SU-DHL-6 (cell line): ENCODE data around the gene KCNB1.
A peak's percentile ranks its signal among the peaks of the same experiment; 100 is the strongest.

Source experiments
- H2AFZ ChIP-seq: fragments of 200-600 bp; sonication (generic); 2 replicates; pipeline ENCODE4 v1.6.1; 2014; ENCODE audit warnings: low read depth, mild to moderate bottlenecking, moderate library complexity, mixed read lengths, antibody characterized with exemption, low read length; ENCODE audit not compliant: severe bottlenecking
- H3F3A ChIP-seq: fragments of 200-600 bp; shearing (Covaris generic); 2 replicates; pipeline ENCODE4 v1.6.0; 2016; ENCODE audit warnings: antibody characterized with exemption, mild to moderate bottlenecking; ENCODE audit not compliant: insufficient read depth
- H3K27ac ChIP-seq: fragments of 200-600 bp; sonication (generic); 2 replicates; pipeline ENCODE4 v1.5.1; 2016; ENCODE audit warnings: low read depth, mild to moderate bottlenecking, low read length, moderate library complexity, mixed read lengths
- H3K27me3 ChIP-seq: fragments of 200-600 bp; sonication (generic), shearing (Covaris generic); 2 replicates; pipeline ENCODE4 v1.6.0; 2014; ENCODE audit warnings: mild to moderate bottlenecking, low read length
- H3K36me3 ChIP-seq: fragments of 200-600 bp; sonication (generic); 2 replicates; pipeline ENCODE4 v1.6.1; 2014; ENCODE audit warnings: mild to moderate bottlenecking, low read length, mixed read lengths
- H3K4me2 ChIP-seq: fragments of 300-600, 200-600 bp; shearing (Covaris generic), sonication (generic); 2 replicates; pipeline ENCODE4 v1.6.0; 2014; ENCODE audit warnings: low read length, low read depth, mild to moderate bottlenecking; ENCODE audit not compliant: poor library complexity, severe bottlenecking
- H3K4me3 ChIP-seq: fragments of 200-600 bp; sonication (generic); 2 replicates; pipeline ENCODE4 v1.5.1; 2014; ENCODE audit warnings: antibody characterized with exemption, low read length, mild to moderate bottlenecking, mixed read lengths; ENCODE audit not compliant: insufficient read depth, poor library complexity, severe bottlenecking
- H3K79me2 ChIP-seq: fragments of 200-600 bp; sonication (generic); 2 replicates; pipeline ENCODE4 v1.6.1; 2014; ENCODE audit warnings: mild to moderate bottlenecking, low read length, moderate library complexity; ENCODE audit not compliant: insufficient read depth
- H3K9ac ChIP-seq: fragments of 200-600 bp; sonication (generic); 2 replicates; pipeline ENCODE4 v1.7.0; 2014; ENCODE audit warnings: mild to moderate bottlenecking, low read length
- H3K9me2 ChIP-seq: fragments of 200-600 bp; sonication (generic); replicated peaks from 2 replicates; pipeline ENCODE4 v1.6.1; 2014; ENCODE audit warnings: low read length; ENCODE audit not compliant: insufficient read depth
- H3K9me3 ChIP-seq: fragments of 200-600 bp; sonication (generic); 2 replicates; pipeline ENCODE4 v1.6.1; 2014; ENCODE audit warnings: low read length, mixed read lengths; ENCODE audit not compliant: insufficient read depth
- H4K20me1 ChIP-seq: fragments of 200-600 bp; sonication (generic); 2 replicates; pipeline ENCODE4 v1.6.1; 2014; ENCODE audit warnings: low read depth, mild to moderate bottlenecking, antibody characterized with exemption, low read length, moderate library complexity, mixed read lengths
- CTCF ChIP-seq: fragments of 200-600 bp; sonication (generic); IDR thresholded peaks from one replicate; pipeline ENCODE4 v1.5.1; 2017; ENCODE audit warnings: antibody characterized with exemption, mild to moderate bottlenecking, low read length, moderate library complexity; ENCODE audit not compliant: insufficient read depth, poor library complexity, severe bottlenecking
- EZH2phosphoT487 ChIP-seq: fragments of 200-600 bp; sonication (generic), shearing (Covaris generic); conservative IDR thresholded peaks from 2 replicates; pipeline ENCODE4 v1.6.1; 2018; ENCODE audit warnings: mild to moderate bottlenecking, antibody characterized with exemption, low read length, moderate library complexity, mixed read lengths

Gene KCNB1

DNA sequence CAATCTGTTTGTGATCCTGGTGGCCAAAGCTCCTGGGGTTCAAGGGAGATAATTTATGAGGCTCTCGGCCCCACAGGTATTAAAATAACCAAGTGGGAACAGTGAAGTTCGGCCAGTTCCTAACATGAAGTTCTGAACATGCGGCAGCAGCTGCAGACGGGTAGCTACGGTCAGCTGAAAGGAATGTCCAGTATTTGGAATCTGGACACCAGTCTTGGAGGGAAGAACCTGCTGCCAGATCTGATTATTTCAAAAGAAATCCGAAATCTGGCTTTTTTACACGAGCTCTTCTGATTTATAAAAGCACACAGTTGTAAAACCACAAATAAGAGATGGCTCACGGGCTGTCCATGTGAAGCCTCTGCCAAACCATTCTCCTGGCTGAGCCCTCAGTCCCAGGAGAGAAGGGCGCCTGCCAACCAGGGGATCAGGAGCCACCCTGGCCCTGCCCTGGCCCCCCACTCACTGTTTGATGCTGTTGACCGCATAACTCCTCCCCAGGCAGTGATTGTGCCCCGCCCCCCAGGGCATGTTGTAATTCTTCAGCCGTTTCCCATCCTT, 28.2 kb upstream of the KCNB1 start:
- no peaks in the 10 kb centered on the region for H4K20me1 ChIP-seq
- H3F3A ChIP-seq = no peaks in the 10 kb centered on the region
- H3K36me3 ChIP-seq = no peaks in the 10 kb centered on the region
- H3K79me2 ChIP-seq = no peaks in the 10 kb centered on the region
- H2AFZ ChIP-seq = no peak overlapping the region
- H3K9ac ChIP-seq = no peak overlapping the region
- H3K9me3 ChIP-seq = no peaks in the 10 kb centered on the region
- H3K27ac ChIP-seq = no peak overlapping the region
- H3K9me2 ChIP-seq = no peaks in the 10 kb centered on the region
- no peak overlapping the region for H3K4me2 ChIP-seq
- no peak overlapping the region for H3K4me3 ChIP-seq
- no peak for TF ChIP-seq EZH2phosphoT487
- no peaks in the 10 kb centered on the region for H3K27me3 ChIP-seq

DNA sequence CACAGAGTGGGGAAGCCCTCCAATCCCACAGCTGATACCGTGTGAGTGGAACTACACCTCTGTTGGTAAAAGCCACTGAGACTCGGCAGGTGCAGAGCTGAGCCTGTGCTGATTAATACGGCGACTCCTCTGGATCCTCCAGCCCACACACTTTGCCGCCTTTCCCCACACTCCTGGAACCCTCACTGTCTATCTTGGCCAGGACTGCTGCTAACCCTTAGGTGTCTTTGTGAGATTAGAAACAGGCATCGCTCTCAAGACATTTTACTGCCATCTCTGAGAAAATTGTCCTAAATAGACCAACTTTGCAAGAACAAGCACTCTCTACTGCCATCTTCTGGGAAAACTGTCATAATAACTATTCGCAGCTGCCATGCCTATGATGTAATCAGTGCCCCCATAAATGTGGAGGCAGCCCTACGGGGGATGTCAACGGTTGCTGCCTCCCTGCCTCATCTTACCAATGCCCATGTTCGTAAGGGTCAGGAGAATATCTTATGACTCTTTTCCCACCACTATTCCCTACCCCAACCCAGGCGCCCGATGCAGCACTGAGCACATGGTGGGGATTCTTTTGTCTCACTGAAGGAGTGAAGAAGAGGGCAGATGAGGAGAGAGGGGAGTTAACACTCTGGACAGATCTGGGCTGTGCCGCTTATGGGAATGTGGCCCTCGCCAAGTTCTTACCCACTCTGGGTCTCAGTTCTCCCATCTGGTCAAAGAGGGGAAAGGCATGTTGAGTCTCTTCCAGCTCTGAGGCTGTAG, 26.1 kb upstream of the KCNB1 start:
- no peak for TF ChIP-seq EZH2phosphoT487
- TF ChIP-seq CTCF = peak; percentile 47

GRCh38 chr20:49507741-49508434, 25.4 kb upstream of the KCNB1 start:
- TF ChIP-seq CTCF (no peak), EZH2phosphoT487 (no peak)
- no peaks in the 10 kb centered on the region for H3K9me3 ChIP-seq
- H3K9me2 ChIP-seq = no peaks in the 10 kb centered on the region
- no peaks in the 10 kb centered on the region for H3K36me3 ChIP-seq
- no peaks in the 10 kb centered on the region for H3K27me3 ChIP-seq
- H2AFZ ChIP-seq = no peak overlapping the region
- no peaks in the 10 kb centered on the region for H3K79me2 ChIP-seq
- H3K4me3 ChIP-seq = no peak overlapping the region
- H4K20me1 ChIP-seq = no peaks in the 10 kb centered on the region
- H3F3A ChIP-seq = no peaks in the 10 kb centered on the region
- H3K4me2 ChIP-seq = no peak overlapping the region
- no peak overlapping the region for H3K9ac ChIP-seq
- no peak overlapping the region for H3K27ac ChIP-seq

More for the DNA sequence above, 26.1 kb upstream of the KCNB1 start:
- H3K27ac ChIP-seq = no peak overlapping the region
- H3K9me2 ChIP-seq = no peaks in the 10 kb centered on the region
- no peak overlapping the region for H3K4me2 ChIP-seq
- H3K36me3 ChIP-seq = no peaks in the 10 kb centered on the region
- H3K79me2 ChIP-seq = no peaks in the 10 kb centered on the region
- H3K4me3 ChIP-seq = no peak overlapping the region
- H3K27me3 ChIP-seq = no peaks in the 10 kb centered on the region
- H3K9me3 ChIP-seq = no peaks in the 10 kb centered on the region
- no peaks in the 10 kb centered on the region for H4K20me1 ChIP-seq
- H3F3A ChIP-seq = no peaks in the 10 kb centered on the region
- H3K9ac ChIP-seq = no peak overlapping the region
- no peak overlapping the region for H2AFZ ChIP-seq
